Lung (tissue), 12 donors: ENCODE data around the gene TPPP2. TPM values are rescaled to one million over a fixed set of nuclear protein-coding genes. Genes with fewer than 3 reads are reported as not detected.
A peak's percentile ranks its signal among the peaks of the same experiment; 100 is the strongest.

Experiments used
- ATAC-seq: fragments of 200-7000 bp; cut with Tn5 transposase; one replicate; pipeline ENCODE4 v1.9.1; 2020; ENCODE audit warnings: moderate number of reproducible peaks; ENCODE audit not compliant: insufficient read depth, low FRiP score
- DNase-seq, 3 donors: peaks; one replicate each; pipeline ENCODE4 v3.0.0-alpha.2; 2013 to 2017
- H3K27ac ChIP-seq, 2 donors: one replicate each; pipeline ENCODE4 v1.5.1; 2013; ENCODE audit warnings: mild to moderate bottlenecking in 2 of 2, moderate library complexity in 2 of 2, control low read depth in 1 of 2, inconsistent platforms in 1 of 2, low read depth in 1 of 2, low read length in 1 of 2
- H3K27me3 ChIP-seq, 3 donors: one replicate each; pipeline ENCODE4 v1.5.1; 2013; ENCODE audit warnings: low read length in 2 of 3; ENCODE audit not compliant: control insufficient read depth in 3 of 3, insufficient read depth in 3 of 3
- H3K36me3 ChIP-seq, 4 donors: one replicate each; pipeline ENCODE4 v1.5.1; 2013; ENCODE audit warnings: low read length in 4 of 4, mild to moderate bottlenecking in 1 of 4, moderate library complexity in 1 of 4; ENCODE audit not compliant: control insufficient read depth in 4 of 4, insufficient read depth in 4 of 4
- H3K4me1 ChIP-seq, 5 donors: one replicate each; pipeline ENCODE4 v1.5.1; 2013; ENCODE audit warnings: low read length in 5 of 5, mild to moderate bottlenecking in 2 of 5, moderate library complexity in 1 of 5; ENCODE audit not compliant: control insufficient read depth in 5 of 5, insufficient read depth in 5 of 5
- H3K4me3 ChIP-seq: one replicate; pipeline ENCODE4 v1.5.1; 2013; ENCODE audit warnings: mild to moderate bottlenecking, control low read depth, moderate library complexity
- H3K9ac ChIP-seq, 2 donors: one replicate each; pipeline ENCODE4 v1.5.1; 2013; ENCODE audit warnings: low read length in 2 of 2, control low read depth in 1 of 2; ENCODE audit not compliant: insufficient read depth in 1 of 2
- H3K9me3 ChIP-seq, 4 donors: one replicate each; pipeline ENCODE4 v1.5.1; 2013; ENCODE audit warnings: low read length in 3 of 4, mild to moderate bottlenecking in 1 of 4, moderate library complexity in 1 of 4; ENCODE audit not compliant: control insufficient read depth in 4 of 4, insufficient read depth in 3 of 4
- CTCF ChIP-seq: IDR thresholded peaks from 2 replicates; pipeline ENCODE4 v1.5.1; 2012; ENCODE audit warnings: mild to moderate bottlenecking; ENCODE audit errors: control extremely low read depth, extremely low read depth
- WGBS, 2 donors: extraction: QIAGEN DNeasy Blood & Tissue Kit; methylation state at CpG; one replicate each; pipeline ENCODE4 v1.1.7; 2013; 5-methylcytosine and 5-hydroxymethylcytosine counted together
- polyA plus RNA-seq, 2 donors: library from polyadenylated mRNA; stranded (reverse); fragments of 200-250 nt; gene quantifications; one replicate each; pipeline ENCODE4 v1.2.1, GENCODE V29; 2013
- total RNA-seq, 2 donors: library from RNA; depleted of rRNA in 1 of 2; stranded (reverse); fragments of >200 nt in 1 of 2; gene quantifications; one replicate each; pipeline ENCODE4 v1.2.1, GENCODE V29; 2014 to 2021
- donor health status: control.
- donor health status: control.
- donor health status: Bipolar disorder and iron deficiency.
- donor health status: healthy.
- donor health status: DM: yes; HTN: yes; CAD: no.

Gene TPPP2
- total and polyA plus RNA-seq, 4 donors = 0.65 TPM; not detected in 3

- Histone ChIP-seq H3K4me1 (peaks cover 9 to 26% (median 12%) of the 10 kb centered on the region in 5 donors), H3K4me3 (no peak overlapping the region), H3K9ac (no peak overlapping the region), H3K27me3 (no peaks in the 10 kb centered on the region), H3K27ac (peak overlapping the region; percentile 28 to 50), H3K36me3 (no peaks in the 10 kb centered on the region), H3K9me3 (peaks cover 0 to 2% (median 0%) of the 10 kb centered on the region in 4 donors)
- DNase-seq = peak in 1 of 3 donors; percentile 34
- TF ChIP-seq CTCF = no peak
- ATAC-seq = no peak
- 17 to 21% methylated on average over 6 of the region's 6 CpGs for WGBS, 2 donors
These were observed 14.1 kb downstream of the TPPP2 start for GRCh38 chr14:21043974-21044618.

GRCh38 chr14:21047378-21047781 lies 17.4 kb downstream of the TPPP2 start:
- DNase-seq (no peak), ATAC-seq (no peak)
- Histone ChIP-seq H3K9me3 (peaks cover 0 to 2% (median 0%) of the 10 kb centered on the region in 4 donors), H3K27ac (no peak overlapping the region), H3K4me1 (peaks cover 0 to 16% (median 6%) of the 10 kb centered on the region in 5 donors), H3K9ac (no peak overlapping the region), H3K27me3 (no peaks in the 10 kb centered on the region), H3K4me3 (no peak overlapping the region), H3K36me3 (no peaks in the 10 kb centered on the region)
- no peak for TF ChIP-seq CTCF
- WGBS, 2 donors = 68 to 73% methylated on average over 2 of the region's 2 CpGs

GRCh38 chr14:21048638-21049037 lies 18.6 kb downstream of the TPPP2 start:
- Histone ChIP-seq H3K9me3 (peaks cover 0 to 2% (median 0%) of the 10 kb centered on the region in 4 donors), H3K4me1 (peaks cover 0 to 6% (median 6%) of the 10 kb centered on the region in 5 donors), H3K36me3 (no peaks in the 10 kb centered on the region), H3K4me3 (no peak overlapping the region), H3K9ac (no peak overlapping the region), H3K27me3 (no peaks in the 10 kb centered on the region), H3K27ac (no peak overlapping the region)
- DNase-seq (no peak), ATAC-seq (no peak)
- TF ChIP-seq CTCF = no peak
- WGBS, 2 donors = 81 to 83% methylated on average over 2 of the region's 2 CpGs
